Measurements from ENCODE around the gene ZFP92.

DNA sequence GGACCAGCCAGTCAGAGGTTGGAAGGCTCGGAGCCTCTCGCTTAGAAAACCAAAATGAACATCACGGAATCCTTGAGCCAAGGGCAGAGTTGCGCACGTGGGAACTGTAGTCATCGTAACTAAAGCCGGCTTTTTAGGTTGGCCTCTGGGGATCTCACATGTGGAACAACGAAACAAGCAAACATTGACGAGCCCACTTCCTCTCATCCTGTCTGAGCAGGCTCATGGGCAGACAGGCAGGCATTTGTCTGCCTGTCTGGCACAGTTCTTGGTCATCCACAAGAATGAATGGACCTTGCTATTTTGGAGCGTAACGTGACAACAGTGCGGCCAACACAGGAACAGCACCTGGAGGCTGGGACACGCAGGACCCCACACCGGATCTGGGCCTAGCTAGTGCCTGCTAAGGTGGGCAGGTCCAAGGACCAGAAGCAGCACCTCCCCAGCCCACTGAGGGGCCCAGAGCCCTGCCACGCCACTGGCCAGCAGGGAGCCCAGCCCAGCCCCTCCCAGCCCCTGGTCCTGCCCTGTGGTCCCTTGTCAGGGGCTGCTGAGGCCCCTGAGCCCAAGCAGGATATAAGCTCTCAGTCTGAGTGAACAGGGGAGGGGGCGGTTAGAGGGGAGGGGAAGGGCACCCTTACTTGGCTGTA is 43.8 kb downstream of the ZFP92 start:
- TF ChIP-seq, protein P1, sequence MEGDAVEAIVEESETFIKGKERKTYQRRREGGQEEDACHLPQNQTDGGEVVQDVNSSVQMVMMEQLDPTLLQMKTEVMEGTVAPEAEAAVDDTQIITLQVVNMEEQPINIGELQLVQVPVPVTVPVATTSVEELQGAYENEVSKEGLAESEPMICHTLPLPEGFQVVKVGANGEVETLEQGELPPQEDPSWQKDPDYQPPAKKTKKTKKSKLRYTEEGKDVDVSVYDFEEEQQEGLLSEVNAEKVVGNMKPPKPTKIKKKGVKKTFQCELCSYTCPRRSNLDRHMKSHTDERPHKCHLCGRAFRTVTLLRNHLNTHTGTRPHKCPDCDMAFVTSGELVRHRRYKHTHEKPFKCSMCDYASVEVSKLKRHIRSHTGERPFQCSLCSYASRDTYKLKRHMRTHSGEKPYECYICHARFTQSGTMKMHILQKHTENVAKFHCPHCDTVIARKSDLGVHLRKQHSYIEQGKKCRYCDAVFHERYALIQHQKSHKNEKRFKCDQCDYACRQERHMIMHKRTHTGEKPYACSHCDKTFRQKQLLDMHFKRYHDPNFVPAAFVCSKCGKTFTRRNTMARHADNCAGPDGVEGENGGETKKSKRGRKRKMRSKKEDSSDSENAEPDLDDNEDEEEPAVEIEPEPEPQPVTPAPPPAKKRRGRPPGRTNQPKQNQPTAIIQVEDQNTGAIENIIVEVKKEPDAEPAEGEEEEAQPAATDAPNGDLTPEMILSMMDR (conservative IDR thresholded peaks at IDR 0.05): no peak
- TF ChIP-seq EZH2 (IDR thresholded peaks at IDR 0.05; ENCODE audit: low read depth): no peak
